Measurements from ENCODE around the gene TRPC6.

DNA sequence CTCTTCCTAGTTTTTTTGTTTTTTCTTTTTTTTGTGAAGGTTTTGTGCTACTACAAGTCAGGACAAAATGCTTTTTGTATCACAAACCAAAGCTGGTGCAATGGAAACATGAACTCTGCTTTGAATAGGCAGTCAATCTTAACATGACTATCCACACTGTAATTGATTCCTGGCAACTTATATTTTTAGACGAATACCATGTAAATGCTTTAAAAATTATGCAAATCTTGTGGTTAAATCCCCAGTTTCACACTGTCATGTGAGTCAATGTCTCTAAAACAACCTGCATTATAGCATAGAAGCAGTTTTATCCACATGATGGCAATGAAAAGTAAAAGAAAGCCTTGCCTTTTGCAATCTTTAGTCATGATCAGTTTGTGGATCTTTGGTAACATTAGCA, 8.9 kb downstream of the TRPC6 start:
- TF ChIP-seq RAD21 (IDR thresholded peaks at IDR 0.05) (no peak), JUND (IDR thresholded peaks at IDR 0.05) (no peak)
- TF ChIP-seq, protein P1, sequence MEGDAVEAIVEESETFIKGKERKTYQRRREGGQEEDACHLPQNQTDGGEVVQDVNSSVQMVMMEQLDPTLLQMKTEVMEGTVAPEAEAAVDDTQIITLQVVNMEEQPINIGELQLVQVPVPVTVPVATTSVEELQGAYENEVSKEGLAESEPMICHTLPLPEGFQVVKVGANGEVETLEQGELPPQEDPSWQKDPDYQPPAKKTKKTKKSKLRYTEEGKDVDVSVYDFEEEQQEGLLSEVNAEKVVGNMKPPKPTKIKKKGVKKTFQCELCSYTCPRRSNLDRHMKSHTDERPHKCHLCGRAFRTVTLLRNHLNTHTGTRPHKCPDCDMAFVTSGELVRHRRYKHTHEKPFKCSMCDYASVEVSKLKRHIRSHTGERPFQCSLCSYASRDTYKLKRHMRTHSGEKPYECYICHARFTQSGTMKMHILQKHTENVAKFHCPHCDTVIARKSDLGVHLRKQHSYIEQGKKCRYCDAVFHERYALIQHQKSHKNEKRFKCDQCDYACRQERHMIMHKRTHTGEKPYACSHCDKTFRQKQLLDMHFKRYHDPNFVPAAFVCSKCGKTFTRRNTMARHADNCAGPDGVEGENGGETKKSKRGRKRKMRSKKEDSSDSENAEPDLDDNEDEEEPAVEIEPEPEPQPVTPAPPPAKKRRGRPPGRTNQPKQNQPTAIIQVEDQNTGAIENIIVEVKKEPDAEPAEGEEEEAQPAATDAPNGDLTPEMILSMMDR (IDR thresholded peaks at IDR 0.05; ENCODE audit: low read depth, low read length, missing input control) = no peak
- TF ChIP-seq, protein P2, sequence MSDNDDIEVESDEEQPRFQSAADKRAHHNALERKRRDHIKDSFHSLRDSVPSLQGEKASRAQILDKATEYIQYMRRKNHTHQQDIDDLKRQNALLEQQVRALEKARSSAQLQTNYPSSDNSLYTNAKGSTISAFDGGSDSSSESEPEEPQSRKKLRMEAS (IDR thresholded peaks at IDR 0.05) = no peak
